Measurements from ENCODE around the gene SLC9A7. TPM values are rescaled to one million over a fixed set of nuclear protein-coding genes. Genes with fewer than 3 reads are reported as not detected.

SLC9A7 gene
- total and polyA plus RNA-seq, 3 donors from 2014 or later: 2.6 to 8.1 (median 7.4) TPM

GRCh38 chrX:46649421-46650260 lies 109.3 kb downstream of the SLC9A7 start:
- Histone ChIP-seq H3K4me3 (no peak overlapping the region), H3K9me3 (no peaks in the 10 kb centered on the region), H3K4me1 (no peaks in the 10 kb centered on the region), H3K27me3 (no peaks in the 10 kb centered on the region), H3K36me3 (ENCODE audit: low read depth, missing control alignments) (no peaks in the 10 kb centered on the region), H3K27ac (no peak overlapping the region)
- intact Hi-C loops (cut with DNase I; ENCODE audit: low total_unique reads): no loop called here
- WGBS, 2 donors: 40 to 48% methylated on average over 6 to 7 of the region's 7 CpGs
- peak; percentile 27 for DNase-seq
- TF ChIP-seq POLR2A (IDR thresholded peaks at IDR 0.05): no peak
- TF ChIP-seq CTCF (IDR thresholded peaks at IDR 0.05): no peak

- no peaks in the 10 kb centered on the region for H3K27me3 ChIP-seq
- H3K9me3 ChIP-seq: no peaks in the 10 kb centered on the region
- no peak for TF ChIP-seq POLR2A (IDR thresholded peaks at IDR 0.05)
- TF ChIP-seq CTCF (IDR thresholded peaks at IDR 0.05): no peak
- no peaks in the 10 kb centered on the region for H3K4me1 ChIP-seq
- H3K36me3 ChIP-seq (ENCODE audit: low read depth, missing control alignments): no peaks in the 10 kb centered on the region
- H3K4me3 ChIP-seq: no peak overlapping the region
- DNase-seq: no peak
- 93 to 98% methylated on average over 5 to 6 of the region's 6 CpGs for WGBS, 2 donors
- no peak overlapping the region for H3K27ac ChIP-seq
- intact Hi-C loops (cut with DNase I; ENCODE audit: low total_unique reads): no loop called here
Observed at GRCh38 chrX:46648660-46649059, 110.3 kb downstream of the SLC9A7 start.

GRCh38 chrX:46647251-46647650 lies 111.7 kb downstream of the SLC9A7 start:
- Histone ChIP-seq H3K4me3 (no peak overlapping the region), H3K36me3 (ENCODE audit: low read depth, missing control alignments) (no peaks in the 10 kb centered on the region), H3K4me1 (no peaks in the 10 kb centered on the region), H3K27me3 (no peaks in the 10 kb centered on the region), H3K9me3 (no peaks in the 10 kb centered on the region), H3K27ac (no peak overlapping the region)
- no peak for DNase-seq
- no peak for TF ChIP-seq CTCF (IDR thresholded peaks at IDR 0.05)
- no peak for TF ChIP-seq POLR2A (IDR thresholded peaks at IDR 0.05)
- 73 to 81% methylated on average over 3 to 4 of the region's 5 CpGs for WGBS, 2 donors
- intact Hi-C loops (cut with DNase I; ENCODE audit: low total_unique reads): no loop called here

- H3K36me3 ChIP-seq (ENCODE audit: low read depth, missing control alignments): no peaks in the 10 kb centered on the region
- no peaks in the 10 kb centered on the region for H3K4me1 ChIP-seq
- no peak overlapping the region for H3K4me3 ChIP-seq
- no peaks in the 10 kb centered on the region for H3K9me3 ChIP-seq
- intact Hi-C loops (cut with DNase I; ENCODE audit: low total_unique reads): no loop called here
- H3K27me3 ChIP-seq: no peaks in the 10 kb centered on the region
- no peak for DNase-seq
- H3K27ac ChIP-seq: no peak overlapping the region
- WGBS, 2 donors: 92 to 94% methylated on average over 4 of the region's 4 CpGs
- TF ChIP-seq POLR2A (IDR thresholded peaks at IDR 0.05) (no peak), CTCF (IDR thresholded peaks at IDR 0.05) (no peak)
Observed at GRCh38 chrX:46645614-46646013, 113.3 kb downstream of the SLC9A7 start.

GRCh38 chrX:46643636-46644035 lies 115.3 kb downstream of the SLC9A7 start:
- Histone ChIP-seq H3K27me3 (no peaks in the 10 kb centered on the region), H3K27ac (no peak overlapping the region), H3K4me1 (no peaks in the 10 kb centered on the region), H3K36me3 (ENCODE audit: low read depth, missing control alignments) (no peaks in the 10 kb centered on the region), H3K9me3 (no peaks in the 10 kb centered on the region), H3K4me3 (no peak overlapping the region)
- TF ChIP-seq CTCF (IDR thresholded peaks at IDR 0.05) (no peak), POLR2A (IDR thresholded peaks at IDR 0.05) (no peak)
- intact Hi-C loops (cut with DNase I; ENCODE audit: low total_unique reads): no loop called here
- no peak for DNase-seq
- 81 to 100% methylated on average over 3 of the region's 3 CpGs for WGBS, 2 donors
